Panc1 (cell line): ENCODE data around the gene TRIM15.

ENCODE experiments used
- CTCF ChIP-seq: fragments of 450-650 bp; IDR thresholded peaks from 2 replicates; pipeline ENCODE4 v1.5.1; 2017; ENCODE audit warnings: mild to moderate bottlenecking
- POLR2AphosphoS5 ChIP-seq: IDR thresholded peaks from 2 replicates; pipeline ENCODE4 v1.6.1; 2012; ENCODE audit warnings: mild to moderate bottlenecking, low read depth, low read length, moderate library complexity
- SIN3A ChIP-seq: IDR thresholded peaks from 2 replicates; pipeline ENCODE4 v1.6.1; 2012; ENCODE audit warnings: low read depth, mild to moderate bottlenecking, low read length, moderate library complexity, borderline replicate concordance; ENCODE audit not compliant: insufficient read depth
- TCF7L2 ChIP-seq: IDR thresholded peaks from 2 replicates; pipeline ENCODE4 v1.6.1; 2011; ENCODE audit warnings: mild to moderate bottlenecking, low read depth, low read length, inconsistent platforms

GRCh38 chr6:30160785-30161531, 2.4 kb upstream of the TRIM15 start, which contains the start of gene TRIM10:
- TF ChIP-seq CTCF (no peak), TCF7L2 (no peak), POLR2AphosphoS5 (no peak), SIN3A (no peak)
